ENCODE data around the gene ARRB1.

ARRB1 gene

DNA sequence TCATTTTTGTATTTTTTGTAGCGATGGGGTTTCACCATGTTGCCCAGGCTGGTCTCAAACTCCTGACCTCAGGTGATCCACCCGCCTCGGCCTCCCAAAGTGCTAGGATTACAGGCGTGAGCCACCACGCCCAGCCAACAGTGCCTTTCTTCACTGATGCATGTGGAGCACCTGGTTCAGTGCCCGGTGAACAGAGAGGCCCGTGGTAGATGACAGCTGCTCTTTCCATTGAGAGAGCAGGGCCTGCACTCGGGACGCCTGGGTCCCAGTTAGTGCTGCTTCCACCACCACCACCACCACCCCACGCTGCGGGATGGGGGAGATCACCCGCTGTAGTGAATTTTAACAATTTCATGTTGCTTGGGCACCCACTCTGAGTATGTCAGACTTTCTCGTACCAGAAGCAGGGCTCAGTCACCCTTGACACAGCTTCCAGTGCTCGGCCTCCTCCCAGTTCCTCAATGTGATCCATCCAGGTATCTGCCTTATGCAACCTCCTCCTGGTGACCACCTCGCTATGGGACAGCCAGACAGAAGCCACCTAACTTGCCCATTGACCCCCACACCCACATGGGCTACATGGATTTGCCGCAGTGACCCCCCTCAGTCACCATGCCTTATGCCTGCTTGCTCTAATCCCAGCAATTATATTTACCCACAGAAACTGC, 36.6 kb downstream of the ARRB1 start:
- no peaks in the 10 kb centered on the region for H3K9me2 ChIP-seq (ENCODE audit: low read depth, low read length)
- peaks cover 10% of the 10 kb centered on the region for H3K27me3 ChIP-seq (ENCODE audit: insufficient read depth, low read length)
- TF ChIP-seq EZH2 (IDR thresholded peaks at IDR 0.05; ENCODE audit: borderline replicate concordance, low read length), result no peak
- TF ChIP-seq, protein P1, sequence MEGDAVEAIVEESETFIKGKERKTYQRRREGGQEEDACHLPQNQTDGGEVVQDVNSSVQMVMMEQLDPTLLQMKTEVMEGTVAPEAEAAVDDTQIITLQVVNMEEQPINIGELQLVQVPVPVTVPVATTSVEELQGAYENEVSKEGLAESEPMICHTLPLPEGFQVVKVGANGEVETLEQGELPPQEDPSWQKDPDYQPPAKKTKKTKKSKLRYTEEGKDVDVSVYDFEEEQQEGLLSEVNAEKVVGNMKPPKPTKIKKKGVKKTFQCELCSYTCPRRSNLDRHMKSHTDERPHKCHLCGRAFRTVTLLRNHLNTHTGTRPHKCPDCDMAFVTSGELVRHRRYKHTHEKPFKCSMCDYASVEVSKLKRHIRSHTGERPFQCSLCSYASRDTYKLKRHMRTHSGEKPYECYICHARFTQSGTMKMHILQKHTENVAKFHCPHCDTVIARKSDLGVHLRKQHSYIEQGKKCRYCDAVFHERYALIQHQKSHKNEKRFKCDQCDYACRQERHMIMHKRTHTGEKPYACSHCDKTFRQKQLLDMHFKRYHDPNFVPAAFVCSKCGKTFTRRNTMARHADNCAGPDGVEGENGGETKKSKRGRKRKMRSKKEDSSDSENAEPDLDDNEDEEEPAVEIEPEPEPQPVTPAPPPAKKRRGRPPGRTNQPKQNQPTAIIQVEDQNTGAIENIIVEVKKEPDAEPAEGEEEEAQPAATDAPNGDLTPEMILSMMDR (IDR thresholded peaks at IDR 0.05; ENCODE audit: low read length), result no peak
- H3K4me2 ChIP-seq (ENCODE audit: low read length), result no peak overlapping the region
- H2AFZ ChIP-seq (ENCODE audit: low read length), result no peak overlapping the region
- H3F3A ChIP-seq (ENCODE audit: insufficient read depth, low read length), result no peaks in the 10 kb centered on the region
- no peaks in the 10 kb centered on the region for H3K9me3 ChIP-seq (ENCODE audit: low read length)
- H3K27ac ChIP-seq (ENCODE audit: low read depth, low read length, poor library complexity, severe bottlenecking), result no peak overlapping the region
- no peaks in the 10 kb centered on the region for H4K20me1 ChIP-seq (ENCODE audit: insufficient read depth, low read length)
- no peak overlapping the region for H3K4me3 ChIP-seq (ENCODE audit: low read depth, low read length, poor library complexity, severe bottlenecking)
- no peaks in the 10 kb centered on the region for H3K4me1 ChIP-seq (ENCODE audit: insufficient read depth, low read length, severe bottlenecking)
- no peaks in the 10 kb centered on the region for H3K79me2 ChIP-seq (ENCODE audit: insufficient read depth, low read length)
- no peak overlapping the region for H3K9ac ChIP-seq (ENCODE audit: low read length)
- no peaks in the 10 kb centered on the region for H3K36me3 ChIP-seq (ENCODE audit: insufficient read depth, low read length)

DNA sequence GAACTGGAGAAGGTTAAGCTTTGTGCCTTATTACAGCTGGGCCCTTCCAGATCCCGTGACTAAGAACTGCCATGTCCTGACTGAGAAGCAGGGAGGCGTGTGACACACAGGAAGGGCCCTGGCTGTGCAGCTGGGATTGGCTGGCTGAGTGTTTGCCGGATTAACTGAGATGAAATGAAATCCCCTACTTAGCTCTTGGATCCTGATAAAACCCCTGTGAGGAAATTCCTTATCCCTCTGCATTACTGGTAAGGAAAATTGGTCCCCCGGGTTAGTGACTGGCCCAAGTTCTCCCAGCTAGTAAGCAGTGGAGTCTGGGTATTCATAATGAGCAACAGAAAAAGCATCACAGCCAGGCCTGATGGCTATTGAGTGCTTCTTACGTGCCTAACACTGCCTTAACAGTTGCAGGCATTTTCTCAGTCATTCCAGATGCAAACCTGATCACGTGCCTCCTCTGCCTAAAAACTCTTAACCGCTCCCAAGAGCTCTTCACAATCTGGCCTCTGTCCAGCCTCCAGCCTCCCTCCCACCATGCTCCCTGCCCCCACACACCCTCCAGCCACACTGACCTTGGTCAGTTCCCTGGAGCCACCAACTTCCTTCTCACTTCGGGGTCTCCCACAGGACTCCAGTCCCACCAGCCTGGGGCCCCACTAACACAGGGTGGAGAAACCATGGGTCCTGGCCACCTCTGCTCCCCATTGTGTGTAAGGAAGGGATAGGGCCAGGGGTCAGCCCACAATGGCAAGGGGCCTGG, 37.8 kb downstream of the ARRB1 start:
- H3K9ac ChIP-seq (ENCODE audit: low read length), result no peak overlapping the region

DNA sequence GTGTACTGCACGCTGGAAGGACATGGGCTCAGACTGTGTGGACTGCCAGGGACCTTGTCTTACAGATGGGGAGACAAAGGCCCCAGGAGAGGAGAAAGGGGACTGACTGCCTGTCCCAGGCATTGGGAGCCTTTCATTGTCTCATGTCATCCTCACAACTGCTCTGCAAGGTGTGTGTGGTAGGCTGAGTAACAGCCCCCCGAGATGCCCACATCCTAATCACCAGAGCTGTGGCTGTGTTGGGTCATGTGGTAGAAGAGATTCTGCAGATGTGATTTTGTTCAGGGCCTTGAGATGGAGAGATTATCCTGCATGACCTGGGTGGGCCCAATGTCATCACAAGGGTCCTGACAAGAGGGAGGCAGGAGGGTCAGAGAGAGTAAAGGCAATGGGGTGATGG, 39.1 kb downstream of the ARRB1 start:
- Histone ChIP-seq H3K79me2 (ENCODE audit: insufficient read depth, low read length) (no peaks in the 10 kb centered on the region), H3K9ac (ENCODE audit: low read length) (no peak overlapping the region)
- TF ChIP-seq, protein P1 (IDR thresholded peaks at IDR 0.05; ENCODE audit: low read length), result no peak
- no peak for TF ChIP-seq EZH2 (IDR thresholded peaks at IDR 0.05; ENCODE audit: borderline replicate concordance, low read length)

More for the DNA sequence above, 37.8 kb downstream of the ARRB1 start:
- no peaks in the 10 kb centered on the region for H3F3A ChIP-seq (ENCODE audit: insufficient read depth, low read length)
- TF ChIP-seq, protein P1 (IDR thresholded peaks at IDR 0.05; ENCODE audit: low read length), result no peak
- TF ChIP-seq EZH2 (IDR thresholded peaks at IDR 0.05; ENCODE audit: borderline replicate concordance, low read length), result no peak
- no peaks in the 10 kb centered on the region for H3K9me2 ChIP-seq (ENCODE audit: low read depth, low read length)
- no peak overlapping the region for H3K4me2 ChIP-seq (ENCODE audit: low read length)
- no peaks in the 10 kb centered on the region for H3K36me3 ChIP-seq (ENCODE audit: insufficient read depth, low read length)
- H3K79me2 ChIP-seq (ENCODE audit: insufficient read depth, low read length), result no peaks in the 10 kb centered on the region
- no peak overlapping the region for H3K4me3 ChIP-seq (ENCODE audit: low read depth, low read length, poor library complexity, severe bottlenecking)
- no peak overlapping the region for H3K27ac ChIP-seq (ENCODE audit: low read depth, low read length, poor library complexity, severe bottlenecking)
- H3K9me3 ChIP-seq (ENCODE audit: low read length), result no peaks in the 10 kb centered on the region
- no peak overlapping the region for H2AFZ ChIP-seq (ENCODE audit: low read length)
- peaks cover 10% of the 10 kb centered on the region for H3K27me3 ChIP-seq (ENCODE audit: insufficient read depth, low read length)
- no peaks in the 10 kb centered on the region for H3K4me1 ChIP-seq (ENCODE audit: insufficient read depth, low read length, severe bottlenecking)
- H4K20me1 ChIP-seq (ENCODE audit: insufficient read depth, low read length), result no peaks in the 10 kb centered on the region

More for the DNA sequence above, 39.1 kb downstream of the ARRB1 start:
- peaks cover 10% of the 10 kb centered on the region for H3K27me3 ChIP-seq (ENCODE audit: insufficient read depth, low read length)
- no peak overlapping the region for H3K27ac ChIP-seq (ENCODE audit: low read depth, low read length, poor library complexity, severe bottlenecking)
- no peak overlapping the region for H2AFZ ChIP-seq (ENCODE audit: low read length)
- H3K4me2 ChIP-seq (ENCODE audit: low read length), result no peak overlapping the region
- H3K36me3 ChIP-seq (ENCODE audit: insufficient read depth, low read length), result no peaks in the 10 kb centered on the region
- H3K4me3 ChIP-seq (ENCODE audit: low read depth, low read length, poor library complexity, severe bottlenecking), result no peak overlapping the region
- H3F3A ChIP-seq (ENCODE audit: insufficient read depth, low read length), result no peaks in the 10 kb centered on the region
- no peaks in the 10 kb centered on the region for H3K9me3 ChIP-seq (ENCODE audit: low read length)
- H3K4me1 ChIP-seq (ENCODE audit: insufficient read depth, low read length, severe bottlenecking), result no peaks in the 10 kb centered on the region
- H4K20me1 ChIP-seq (ENCODE audit: insufficient read depth, low read length), result no peaks in the 10 kb centered on the region
- H3K9me2 ChIP-seq (ENCODE audit: low read depth, low read length), result no peaks in the 10 kb centered on the region

Measured in OCI-LY1 (cell line).